H1 (cell line): ENCODE data around the gene ARFGEF3. TPM values are rescaled to one million over a fixed set of nuclear protein-coding genes. Genes with fewer than 3 reads are reported as not detected.

Source experiments
- CTCF ChIA-PET: fragments of 300-600 bp; sonication (Branson Sonifier 250); formaldehyde crosslinking; loops from one replicate; lab custom pipeline; 2021; ENCODE audit not compliant: partially characterized antibody; lab: Charles Lee
- POLR2A ChIA-PET: fragments of 300-600 bp; sonication (Branson Sonifier 250); formaldehyde crosslinking; loops from one replicate; lab custom pipeline; 2021; ENCODE audit warnings: inconsistent platforms; ENCODE audit not compliant: partially characterized antibody; lab: Charles Lee
- DNase-seq, 2 experiments: peaks; one replicate each; pipeline versions ENCODE4 v3.0.0 to v3.0.0-alpha.2; 2010 to 2022; ENCODE audit warnings: low spot score in 2 of 2, low read depth in 1 of 2, mixed read lengths in 1 of 2
- FAIRE-seq: peaks from 2 replicates; lab custom pipeline; 2011; peaks lifted over from hg19 to GRCh38; lab: Jason Lieb, UNC
- H2AFZ ChIP-seq: 2 replicates; pipeline ENCODE4 v1.8.1; 2012; ENCODE audit warnings: low read length, inconsistent platforms
- H2AK5ac ChIP-seq: 2 replicates; pipeline ENCODE4 v1.6.1; 2013; ENCODE audit warnings: low read depth, low read length
- H2BK120ac ChIP-seq: replicated peaks from 2 replicates; pipeline ENCODE3; 2013; ENCODE audit warnings: low read depth, low read length, inconsistent platforms
- H2BK12ac ChIP-seq: 2 replicates; pipeline ENCODE4 v1.6.1; 2013; ENCODE audit warnings: low read depth, low read length
- H2BK15ac ChIP-seq: 2 replicates; pipeline ENCODE4 v1.6.1; 2013; ENCODE audit warnings: low read length
- H2BK20ac ChIP-seq: 2 replicates; pipeline ENCODE4 v1.6.1; 2013; ENCODE audit warnings: low read length
- H2BK5ac ChIP-seq: 2 replicates; pipeline ENCODE4 v1.6.1; 2013; ENCODE audit warnings: low read depth, low read length
- H3K14ac ChIP-seq: 2 replicates; pipeline ENCODE4 v1.6.1; 2013; ENCODE audit warnings: inconsistent platforms; ENCODE audit not compliant: insufficient read length
- H3K18ac ChIP-seq: 2 replicates; pipeline ENCODE4 v1.6.1; 2013; ENCODE audit warnings: low read length; ENCODE audit errors: extremely low read depth
- H3K23ac ChIP-seq: 2 replicates; pipeline ENCODE4 v1.6.1; 2013; ENCODE audit warnings: inconsistent platforms; ENCODE audit not compliant: insufficient read length
- H3K23me2 ChIP-seq: 2 replicates; pipeline ENCODE4 v1.6.1; 2013; ENCODE audit warnings: low read depth, low read length
- H3K27ac ChIP-seq: 2 replicates; pipeline ENCODE4 v1.6.1; 2011; ENCODE audit warnings: low read depth, low read length, inconsistent platforms
- H3K27me3 ChIP-seq, 4 experiments: replicated peaks in 1 of 4; 1 replicate in 1 of 4; 2 replicates in 3 of 4; pipeline versions ENCODE4 v1.6.1 to v1.8.1; 2011 to 2013; ENCODE audit warnings: low read length in 3 of 4, mild to moderate bottlenecking in 3 of 4, inconsistent platforms in 2 of 4, mixed read lengths in 2 of 4, moderate library complexity in 1 of 4; ENCODE audit not compliant: control insufficient read depth in 3 of 4, insufficient read depth in 3 of 4; ENCODE audit errors: extremely low read depth in 1 of 4
- H3K36me3 ChIP-seq, 4 experiments: 2 replicates each; pipeline versions ENCODE4 v1.6.1 to v1.8.1; 2011 to 2013; ENCODE audit warnings: mild to moderate bottlenecking in 4 of 4, low read length in 3 of 4, moderate library complexity in 2 of 4, control low read depth in 1 of 4, inconsistent platforms in 1 of 4; ENCODE audit not compliant: insufficient read depth in 4 of 4, control insufficient read depth in 2 of 4
- H3K4ac ChIP-seq: replicated peaks from 2 replicates; pipeline ENCODE3; 2013; ENCODE audit warnings: low read length, low read depth, mixed read lengths, inconsistent platforms; ENCODE audit not compliant: insufficient read length
- H3K4me1 ChIP-seq, 4 experiments: replicated peaks in 1 of 4; 1 replicate in 1 of 4; 2 replicates in 3 of 4; pipeline versions ENCODE4 v1.6.1 to v1.8.1; 2011 to 2013; ENCODE audit warnings: low read length in 3 of 4, inconsistent platforms in 2 of 4, mixed read lengths in 1 of 4; ENCODE audit not compliant: insufficient read depth in 4 of 4, control insufficient read depth in 3 of 4
- H3K4me2 ChIP-seq, 2 experiments: 2 replicates each; pipeline versions ENCODE4 v1.6.1 to v1.8.1; 2011 to 2013; ENCODE audit warnings: low read depth in 2 of 2, low read length in 2 of 2, control low read depth in 1 of 2, inconsistent platforms in 1 of 2, mild to moderate bottlenecking in 1 of 2; ENCODE audit not compliant: insufficient read depth in 1 of 2
- H3K4me3 ChIP-seq, 4 experiments: fragments of 200-600, 300-600 bp in 1 of 4; sonication (generic), shearing (Covaris generic), sonication (Bioruptor Twin) in 1 of 4; 2 replicates each; pipeline versions ENCODE4 v1.5.1 to v1.8.1; 2011 to 2016; ENCODE audit warnings: low read length in 4 of 4, low read depth in 3 of 4, control low read depth in 2 of 4, inconsistent platforms in 2 of 4, mild to moderate bottlenecking in 2 of 4, mixed read lengths in 1 of 4, moderate library complexity in 1 of 4; ENCODE audit not compliant: insufficient read depth in 2 of 4; ENCODE audit errors: extremely low read depth in 1 of 4
- H3K56ac ChIP-seq: replicated peaks from 2 replicates; pipeline ENCODE3; 2013; ENCODE audit warnings: low read depth, mild to moderate bottlenecking, mixed read lengths, low read length, inconsistent platforms; ENCODE audit not compliant: insufficient read length
- H3K79me1 ChIP-seq: 2 replicates; pipeline ENCODE4 v1.6.1; 2013; ENCODE audit warnings: low read depth, low read length, control low read depth
- H3K79me2 ChIP-seq, 2 experiments: 2 replicates each; pipeline versions ENCODE4 v1.6.1 to v1.8.1; 2012 to 2013; ENCODE audit warnings: low read length in 2 of 2, mild to moderate bottlenecking in 2 of 2, inconsistent platforms in 1 of 2; ENCODE audit not compliant: insufficient read depth in 2 of 2, control insufficient read depth in 1 of 2
- H3K9ac ChIP-seq, 4 experiments: replicated peaks in 1 of 4; 1 replicate in 1 of 4; 2 replicates in 3 of 4; pipeline versions ENCODE4 v1.6.1 to v1.8.1; 2011 to 2013; ENCODE audit warnings: low read depth in 3 of 4, low read length in 3 of 4, control low read depth in 2 of 4, mild to moderate bottlenecking in 2 of 4, moderate library complexity in 2 of 4, inconsistent platforms in 1 of 4; ENCODE audit errors: extremely low read depth in 1 of 4
- H3K9me3 ChIP-seq, 2 experiments: 2 replicates each; pipeline versions ENCODE4 v1.6.1 to v1.8.1; 2012 to 2013; ENCODE audit warnings: mild to moderate bottlenecking in 2 of 2, moderate library complexity in 2 of 2, control low read depth in 1 of 2, inconsistent platforms in 1 of 2, low read depth in 1 of 2, low read length in 1 of 2, mixed read lengths in 1 of 2; ENCODE audit not compliant: insufficient read depth in 2 of 2
- H4K20me1 ChIP-seq, 2 experiments: replicated peaks in 1 of 2; 2 replicates each; pipeline versions ENCODE3 to v1.8.1; 2011 to 2013; ENCODE audit warnings: inconsistent platforms in 2 of 2, low read length in 2 of 2, mild to moderate bottlenecking in 1 of 2; ENCODE audit not compliant: insufficient read depth in 2 of 2, control insufficient read depth in 1 of 2
- H4K5ac ChIP-seq: 2 replicates; pipeline ENCODE4 v1.6.1; 2013; ENCODE audit warnings: low read length, low read depth, mixed read lengths, inconsistent platforms; ENCODE audit not compliant: insufficient read length
- H4K8ac ChIP-seq: 2 replicates; pipeline ENCODE4 v1.8.0; 2013; ENCODE audit warnings: mild to moderate bottlenecking, moderate library complexity, low read length, inconsistent platforms; ENCODE audit not compliant: insufficient read depth; ENCODE audit errors: extremely low read depth
- H4K91ac ChIP-seq: replicated peaks from 2 replicates; pipeline ENCODE3; 2013; ENCODE audit warnings: low read length, mixed read lengths, inconsistent platforms; ENCODE audit not compliant: insufficient read length
- BRCA1 ChIP-seq: IDR thresholded peaks from 2 replicates; pipeline ENCODE4 v1.6.1; 2012; ENCODE audit warnings: low read depth, low read length, improper control_type of control experiment
- CHD1 ChIP-seq: IDR thresholded peaks from 2 replicates; pipeline ENCODE4 v1.6.1; 2012; ENCODE audit warnings: low read depth, low read length, improper control_type of control experiment
- CREB1 ChIP-seq: IDR thresholded peaks from 2 replicates; pipeline ENCODE4 v1.6.1; 2012; ENCODE audit warnings: inconsistent platforms
- CTBP2 ChIP-seq: IDR thresholded peaks from 2 replicates; pipeline ENCODE4 v1.7.0; 2011; ENCODE audit warnings: borderline replicate concordance, mild to moderate bottlenecking, moderate library complexity, mixed read lengths, low read length; ENCODE audit not compliant: insufficient read depth, insufficient read length
- EZH2 ChIP-seq: fragments of 200-600 bp; sonication (generic); IDR thresholded peaks from 2 replicates; pipeline ENCODE4 v1.7.1; 2012; ENCODE audit warnings: low read depth, mild to moderate bottlenecking, moderate library complexity, low read length, inconsistent platforms; ENCODE audit not compliant: severe bottlenecking
- HDAC2 ChIP-seq, 2 experiments: fragments of 300-600 bp in 1 of 2; sonication (generic) in 1 of 2; IDR thresholded peaks; 2 replicates each; pipeline ENCODE4 v1.6.1; 2011 to 2012; ENCODE audit warnings: low read depth in 2 of 2, low read length in 2 of 2, mild to moderate bottlenecking in 2 of 2, moderate library complexity in 2 of 2, borderline replicate concordance in 1 of 2, inconsistent platforms in 1 of 2
- HDAC6 ChIP-seq: IDR thresholded peaks from one replicate; pipeline ENCODE4 v1.7.1; 2012; ENCODE audit warnings: low read depth, mild to moderate bottlenecking, inconsistent platforms, low read length, moderate library complexity
- RXRA ChIP-seq: IDR thresholded peaks from 2 replicates; pipeline ENCODE4 v1.6.1; 2011; ENCODE audit warnings: low read depth, mild to moderate bottlenecking, low read length, moderate library complexity; ENCODE audit not compliant: insufficient read depth
- SP1 ChIP-seq: IDR thresholded peaks from 2 replicates; pipeline ENCODE4 v1.6.1; 2011; ENCODE audit warnings: low read depth, low read length
- SP2 ChIP-seq: IDR thresholded peaks from 2 replicates; pipeline ENCODE4 v1.6.1; 2012; ENCODE audit warnings: mild to moderate bottlenecking, low read length, inconsistent platforms
- WGBS, 2 experiments: shearing (Covaris generic) in 1 of 2; methylation state at CpG; one replicate each; pipeline versions ENCODE4 v1.1.6 to v1.1.7; 2013 to 2015; ENCODE audit warnings: low lambda C conversion rate in 2 of 2, mixed read lengths in 2 of 2, inconsistent platforms in 1 of 2, low coverage in 1 of 2, missing lambda C conversion rate in 1 of 2; ENCODE audit not compliant: insufficient replicate concordance in 2 of 2, insufficient coverage in 1 of 2, insufficient read length in 1 of 2; ENCODE audit errors: extremely low coverage in 1 of 2, missing lambda C conversion rate in 1 of 2; 5-methylcytosine and 5-hydroxymethylcytosine counted together
- polyA plus RNA-seq, 7 experiments: library from polyadenylated mRNA; depleted of rRNA in 3 of 7; stranded (reverse) in 5 of 7; unstranded in 2 of 7; fragments of >200 nt in 5 of 7; fragments of 200-250 nt in 2 of 7; gene quantifications; 1 replicate in 5 of 7; 2 replicates in 1 of 7; 4 replicates in 1 of 7; pipeline versions ENCODE4 v1.2.1 to v1.2.3, GENCODE V29; 2011 to 2013; ENCODE audit warnings: missing spikeins in 2 of 7, mixed read lengths in 2 of 7
- total RNA-seq: library from RNA; stranded (reverse); fragmentation: NEBNext Ultra II Directional; extraction: Animal tissue kit (Norgen Biotek cat#: 25700); gene quantifications from 2 replicates; pipeline ENCODE4 v1.2.1, GENCODE V29; 2021
- TF ChIP-seq, protein P1 (sequence below): IDR thresholded peaks from 2 replicates; pipeline ENCODE4 v1.6.1; 2012; ENCODE audit warnings: inconsistent platforms

Gene ARFGEF3
- total and polyA plus RNA-seq, 2 of the 8 experiments (the other 6 are each of a cell fraction or from before 2014, with no cell fraction given) = 5.8 to 23.2 TPM

DNA sequence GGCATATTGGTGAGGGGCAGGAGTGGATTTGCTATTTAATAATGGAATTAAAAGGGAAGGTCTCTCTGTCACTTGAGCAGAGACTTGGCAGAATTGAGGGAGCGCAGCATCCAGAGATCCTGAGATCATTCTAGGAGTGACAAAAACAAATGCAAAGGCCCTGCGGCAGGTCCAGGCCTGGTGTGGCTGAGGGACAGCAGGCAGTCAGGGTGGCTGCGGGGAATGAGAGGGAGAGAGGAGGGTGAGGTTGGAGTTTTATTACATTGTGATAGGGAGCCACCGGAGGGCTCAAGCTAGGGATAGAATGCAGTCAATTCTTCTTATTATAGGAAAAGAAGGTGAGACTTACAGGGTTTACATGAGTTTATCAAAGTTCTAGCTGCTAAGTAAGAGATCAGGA is 116.1 kb downstream of the ARFGEF3 start:
- TF ChIP-seq HDAC6 = no peak
- TF ChIP-seq CHD1 = no peak
- TF ChIP-seq SP1 = no peak
- TF ChIP-seq BRCA1 = no peak
- TF ChIP-seq CTBP2 = no peak
- TF ChIP-seq CREB1 = no peak
- TF ChIP-seq SP2 = no peak
- no peak for TF ChIP-seq HDAC2 (IDR thresholded peaks at IDR 0.05; ENCODE audit: borderline replicate concordance in 1 of 2, low read depth in 2 of 2, low read length in 2 of 2)
- TF ChIP-seq EZH2 = no peak
- TF ChIP-seq, protein P1, sequence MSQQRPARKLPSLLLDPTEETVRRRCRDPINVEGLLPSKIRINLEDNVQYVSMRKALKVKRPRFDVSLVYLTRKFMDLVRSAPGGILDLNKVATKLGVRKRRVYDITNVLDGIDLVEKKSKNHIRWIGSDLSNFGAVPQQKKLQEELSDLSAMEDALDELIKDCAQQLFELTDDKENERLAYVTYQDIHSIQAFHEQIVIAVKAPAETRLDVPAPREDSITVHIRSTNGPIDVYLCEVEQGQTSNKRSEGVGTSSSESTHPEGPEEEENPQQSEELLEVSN = no peak
- TF ChIP-seq RXRA = no peak
- POLR2A ChIA-PET = no interaction called here

More for the DNA sequence above, 116.1 kb downstream of the ARFGEF3 start:
- CTCF ChIA-PET = interaction anchor here (0.6 to 5.1 kb wide), 17 partner anchors 11 to 277 kb away, joined by 3 to 58 read pairs (median 3); no protein-coding TSS in a partner anchor
- H3K4ac ChIP-seq = no peak overlapping the region
- H3K14ac ChIP-seq = no peak overlapping the region
- no peak overlapping the region for H2BK12ac ChIP-seq
- H2BK20ac ChIP-seq = no peak overlapping the region
- H3K23me2 ChIP-seq = no peaks in the 10 kb centered on the region
- no peak overlapping the region for H2BK120ac ChIP-seq
- no peaks in the 10 kb centered on the region for H3K27me3 ChIP-seq
- H2BK15ac ChIP-seq = no peak overlapping the region
- WGBS, 2 experiments = 93% methylated on average over 4 of the region's 4 CpGs; no CpG with 5 or more reads in 1 of the 2 experiments
- DNase-seq (no peak), FAIRE-seq (no peak)
- no peaks in the 10 kb centered on the region for H3K79me1 ChIP-seq
- H4K20me1 ChIP-seq = no peaks in the 10 kb centered on the region
- peaks cover 0 to 8% (median 1%) of the 10 kb centered on the region in 4 experiments; a peak in 2 of 8 replicates for H3K36me3 ChIP-seq
- no peak overlapping the region for H4K5ac ChIP-seq
- H2AFZ ChIP-seq = no peak overlapping the region
- no peak overlapping the region for H2AK5ac ChIP-seq
- no peak overlapping the region for H2BK5ac ChIP-seq
- no peak overlapping the region for H3K9ac ChIP-seq
- H3K18ac ChIP-seq = no peak overlapping the region
- no peak overlapping the region for H3K4me2 ChIP-seq
- H3K23ac ChIP-seq = no peak overlapping the region
- no peak overlapping the region for H4K8ac ChIP-seq
- no peaks in the 10 kb centered on the region for H3K9me3 ChIP-seq
- H3K4me3 ChIP-seq = no peak overlapping the region
- H3K79me2 ChIP-seq = no peaks in the 10 kb centered on the region
- H3K4me1 ChIP-seq = no peaks in the 10 kb centered on the region
- H3K27ac ChIP-seq = no peak overlapping the region
- no peak overlapping the region for H4K91ac ChIP-seq
- H3K56ac ChIP-seq = no peak overlapping the region
